ENCODE measurements around the gene MSRB1.
"Not testable (repeated sequence)": the region's sequence is repeated elsewhere in the genome, so short reads cannot be mapped to it uniquely, and the experiment has no call there.

Gene MSRB1

DNA sequence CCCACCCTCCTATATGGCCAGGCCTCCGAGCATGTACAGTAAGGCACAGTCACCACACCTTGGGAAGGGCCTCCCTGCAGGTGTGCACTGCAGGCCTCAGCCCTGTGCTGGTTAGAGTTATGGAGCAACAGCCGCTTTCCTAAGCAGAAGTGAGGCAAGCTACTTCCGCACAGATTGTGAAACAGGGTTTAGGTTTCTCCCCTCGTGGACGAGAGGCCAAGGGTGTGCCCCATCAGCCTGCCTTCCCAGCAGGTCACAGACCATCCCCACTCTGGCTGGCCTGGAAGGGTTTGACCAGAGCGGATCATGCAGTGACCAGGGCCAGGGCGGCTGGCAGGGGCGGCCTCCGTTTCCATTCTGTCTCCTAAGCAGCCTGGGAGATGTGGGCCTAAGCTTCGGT is 4.7 kb downstream of the MSRB1 start:
- DNase-seq = peak; percentile 39

DNA sequence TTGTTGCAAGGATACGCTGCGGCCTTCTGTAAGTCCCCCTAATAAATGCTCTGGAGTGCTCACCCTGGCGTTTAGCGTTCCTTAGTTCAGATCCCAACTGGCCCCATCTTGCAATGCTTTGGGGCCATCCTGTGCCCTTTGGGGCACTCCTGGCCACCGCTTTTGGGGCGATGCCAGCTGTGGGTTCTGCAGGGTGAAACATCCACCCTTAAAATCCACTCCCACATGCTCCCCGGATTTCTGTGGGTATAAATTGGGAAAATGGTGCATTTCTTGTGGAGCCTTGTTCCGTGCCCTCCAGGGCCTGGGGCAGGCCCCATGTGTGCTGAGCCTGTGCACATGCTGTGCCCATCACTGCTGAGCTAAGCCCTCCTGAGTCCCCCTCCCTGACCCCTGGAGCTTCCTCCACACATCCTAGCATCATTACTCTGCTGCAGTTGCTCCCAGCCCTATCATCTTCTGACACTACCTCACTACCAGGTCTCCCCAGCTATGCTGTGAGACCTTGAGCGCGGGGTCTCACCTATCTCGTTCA is 6.0 kb downstream of the MSRB1 start:
- DNase-seq = no peak

- peak; percentile 47 for DNase-seq
These were observed 9.8 kb downstream of the MSRB1 start for GRCh38 chr16:1933097-1933661.

DNA sequence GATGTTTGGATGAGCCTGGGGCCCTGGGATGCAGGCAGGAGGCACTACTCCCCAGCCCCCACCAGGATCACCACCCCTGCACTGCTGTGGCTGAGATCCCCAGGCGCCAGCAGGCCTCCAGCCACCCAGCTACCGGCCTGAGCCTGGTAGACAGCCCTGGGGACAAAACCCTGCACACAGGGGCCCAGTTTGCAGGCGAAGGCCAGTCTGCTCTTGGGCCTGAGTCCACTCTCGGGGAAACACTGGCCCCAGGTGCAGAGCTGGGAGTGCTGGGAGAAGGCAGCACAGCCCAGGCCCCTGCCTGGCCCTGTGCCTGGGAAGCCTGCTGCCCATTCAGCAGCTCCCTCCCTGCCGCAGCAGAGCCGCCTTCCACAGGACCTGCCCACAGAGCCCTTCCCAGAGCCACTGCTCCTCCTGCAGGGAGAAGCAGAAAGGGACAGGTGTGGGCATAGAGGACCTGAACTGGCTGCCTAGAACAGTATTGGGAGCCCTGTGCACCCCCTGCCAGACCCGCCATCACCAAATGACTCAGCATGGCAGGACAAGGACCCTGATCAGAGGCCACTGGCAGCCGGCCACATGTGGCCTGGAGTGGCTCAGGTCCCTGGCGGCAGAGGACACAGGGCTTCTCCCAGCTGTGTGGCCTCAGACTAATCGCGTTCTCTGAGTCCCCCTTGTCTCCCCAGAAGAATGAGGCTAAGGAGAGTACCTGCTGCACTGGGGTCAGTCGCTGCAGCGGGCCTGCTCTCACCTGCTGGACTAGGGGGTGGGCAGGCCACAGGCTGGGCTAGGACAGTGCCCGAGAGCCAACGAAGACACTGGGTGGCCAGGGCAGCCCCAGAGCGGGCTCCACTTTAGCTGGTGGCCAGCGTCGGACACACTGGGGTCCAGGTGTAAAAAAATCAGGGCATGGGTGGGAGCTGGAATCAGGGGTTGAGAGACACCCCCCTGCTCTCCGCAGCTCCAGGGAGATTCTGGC is 10.7 kb downstream of the MSRB1 start:
- DNase-seq = peak; percentile 86

GRCh38 chr16:1930338-1930720 is 12.7 kb downstream of the MSRB1 start:
- no peak for DNase-seq

DNA sequence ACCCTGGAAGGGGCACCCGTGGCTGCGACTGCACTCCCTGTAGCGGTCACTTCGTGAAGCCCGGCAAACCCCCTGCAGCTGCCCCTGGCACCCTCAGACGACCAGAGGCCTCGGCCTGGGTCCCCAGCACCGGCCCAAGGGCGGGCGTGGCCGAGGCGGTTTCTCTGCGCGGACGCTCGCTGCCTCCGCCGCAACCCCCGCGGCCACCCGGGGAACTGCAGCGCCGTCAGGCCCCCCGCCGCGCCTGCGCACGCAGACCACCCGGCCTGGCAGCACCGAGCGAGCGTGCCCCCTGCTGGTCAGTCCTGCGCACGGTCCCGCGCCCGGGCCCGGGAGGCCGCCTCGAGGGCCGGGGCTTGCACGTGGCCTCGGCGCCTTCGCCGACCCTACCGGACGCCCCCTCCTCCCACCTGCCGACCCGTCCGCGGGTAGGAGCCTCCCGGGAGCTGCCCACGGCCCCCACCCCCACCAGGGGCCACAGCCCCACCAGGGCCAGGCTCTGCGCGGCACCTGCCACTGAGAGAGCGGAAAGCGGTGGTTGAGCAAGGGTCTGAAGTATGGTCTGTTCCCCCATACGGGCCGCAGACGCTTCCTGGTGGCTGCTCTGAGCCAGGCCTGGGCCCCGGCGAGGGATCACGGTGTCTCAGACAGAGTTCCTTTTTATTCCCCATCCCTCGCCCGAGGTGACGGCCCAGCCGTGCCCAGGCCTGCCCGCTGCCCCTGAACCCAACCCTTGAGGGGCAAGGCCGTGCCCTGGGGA is 13.2 kb downstream of the MSRB1 start:
- peak; percentile 90 for DNase-seq

- DNase-seq = no peak
These were observed 13.9 kb downstream of the MSRB1 start for GRCh38 chr16:1929105-1929504.

DNA sequence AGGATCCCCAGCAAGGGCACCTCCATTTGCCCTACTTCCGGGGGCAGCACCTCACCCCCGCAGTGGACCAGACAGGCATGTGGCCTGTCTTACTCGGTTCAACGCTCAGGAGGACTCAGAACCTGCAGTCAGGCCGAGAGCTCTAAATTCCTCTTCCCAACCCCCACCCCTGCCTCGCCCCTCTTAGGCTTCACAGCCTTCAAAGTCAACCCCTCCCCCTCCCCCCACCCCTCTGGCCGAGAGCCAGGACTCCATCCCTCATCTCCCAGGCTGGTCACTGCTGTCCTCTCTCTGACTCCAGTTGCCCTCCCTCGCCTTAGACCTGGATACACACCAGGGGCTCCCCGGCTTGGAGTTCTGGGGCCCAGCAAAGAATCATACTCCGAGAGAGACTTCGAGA is 16.7 kb downstream of the MSRB1 start:
- DNase-seq = no peak

DNA sequence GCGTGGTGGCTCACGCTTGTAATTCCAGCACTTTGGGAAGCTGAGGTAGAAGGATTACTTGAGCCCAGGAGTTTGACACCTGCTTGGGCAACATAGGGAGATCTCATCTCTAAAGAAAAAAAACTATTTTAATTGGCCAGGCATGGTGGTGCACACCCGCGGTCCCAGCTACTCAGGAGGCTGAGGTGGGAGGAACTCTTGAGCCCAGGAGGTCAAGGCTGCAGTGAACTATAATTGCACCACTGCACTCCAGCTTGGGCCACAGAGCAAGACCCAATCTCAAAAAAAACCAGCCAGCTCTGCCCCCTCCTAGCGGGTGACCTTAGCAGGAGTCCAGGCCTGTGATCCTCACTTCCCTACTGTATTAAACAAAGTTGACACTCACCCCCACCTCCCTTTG is 18.9 kb downstream of the MSRB1 start:
- DNase-seq = no peak

DNA sequence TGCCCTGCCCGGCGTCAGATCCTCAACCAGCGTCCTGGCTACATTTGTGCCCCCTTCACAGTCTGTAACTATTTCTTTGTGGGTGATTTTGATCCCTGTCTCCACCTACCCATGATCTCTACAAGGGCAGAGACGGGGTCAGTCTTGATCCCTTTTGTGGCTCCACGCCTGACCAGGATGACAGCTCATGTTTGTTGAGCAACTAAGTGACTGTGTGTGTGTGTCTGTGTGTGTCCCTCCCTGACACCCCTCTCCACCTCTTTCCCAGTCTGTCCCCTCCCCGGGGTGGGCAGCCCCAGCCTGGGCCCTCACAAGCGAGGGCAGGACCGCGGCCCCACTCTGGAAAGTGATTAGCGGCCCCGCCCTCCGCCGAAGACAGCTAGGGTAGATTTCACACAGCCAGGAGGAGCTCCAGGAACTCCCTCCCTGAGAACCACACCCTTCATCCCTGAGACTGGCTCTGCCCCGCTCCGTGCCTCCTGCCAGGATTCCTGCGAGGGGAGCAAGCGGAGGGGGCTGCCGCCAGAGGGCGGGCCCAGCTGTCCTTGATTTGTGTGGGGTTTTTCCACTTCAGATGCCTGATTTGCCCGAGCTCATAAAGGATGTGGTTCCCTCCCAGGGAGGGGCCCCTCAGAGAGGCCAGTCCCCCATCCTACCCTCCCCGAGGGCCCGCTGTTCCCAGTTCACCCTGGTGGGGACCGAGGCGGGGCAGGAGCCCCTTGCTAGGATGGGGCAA is 19.5 kb downstream of the MSRB1 start:
- peak; percentile 93 for DNase-seq

- no peak for DNase-seq
These were observed 20.6 kb downstream of the MSRB1 start for GRCh38 chr16:1922357-1922756.

GRCh38 chr16:1920727-1921171 is 22.2 kb downstream of the MSRB1 start:
- peak; percentile 74 for DNase-seq

GRCh38 chr16:1920122-1920521 is 22.9 kb downstream of the MSRB1 start:
- DNase-seq = not testable (repeated sequence)

DNA sequence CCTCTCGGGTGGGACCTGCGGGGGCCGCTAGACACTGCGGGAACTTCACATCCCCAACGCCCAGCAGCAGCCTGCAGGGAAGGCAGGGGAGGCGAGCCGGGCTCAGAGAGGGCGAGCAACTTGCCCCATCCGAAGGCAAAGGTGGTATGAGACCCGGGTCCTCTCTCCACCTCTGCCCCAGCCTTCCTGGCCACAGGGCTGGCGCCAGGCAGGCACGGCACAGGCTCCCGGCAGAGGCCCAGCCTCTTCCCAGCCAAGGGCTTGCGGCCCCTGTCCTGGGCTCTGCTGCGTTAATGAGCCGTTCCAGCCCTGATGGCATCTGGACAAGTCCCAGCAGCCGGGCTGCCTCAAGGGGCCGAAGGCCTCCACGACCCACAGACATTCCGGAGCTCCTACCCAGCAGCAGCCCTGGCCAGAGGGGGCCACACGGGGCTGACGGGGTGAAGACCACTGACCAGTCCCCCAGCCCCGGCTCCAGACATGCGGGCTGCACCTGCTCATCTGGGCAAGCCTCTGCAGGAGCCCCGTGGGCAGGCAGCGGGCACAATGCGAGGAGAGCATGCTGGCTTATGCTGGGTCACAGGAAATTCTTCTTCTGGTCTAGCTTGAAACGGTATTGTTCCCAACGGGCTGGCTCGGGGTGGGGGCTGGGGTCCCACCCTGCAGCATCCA is 23.5 kb downstream of the MSRB1 start:
- no peak for DNase-seq

- no peak for DNase-seq
These were observed 24.4 kb downstream of the MSRB1 start, which contains the start of gene HS3ST6 for GRCh38 chr16:1918351-1919326. TSS of gene HS3ST6 (minus strand) at chr16:1918415. CDS start at chr16:1918323, 92 bp downstream.

- DNase-seq = no peak
These were observed 25.2 kb downstream of the MSRB1 start for GRCh38 chr16:1917665-1918350.

DNA sequence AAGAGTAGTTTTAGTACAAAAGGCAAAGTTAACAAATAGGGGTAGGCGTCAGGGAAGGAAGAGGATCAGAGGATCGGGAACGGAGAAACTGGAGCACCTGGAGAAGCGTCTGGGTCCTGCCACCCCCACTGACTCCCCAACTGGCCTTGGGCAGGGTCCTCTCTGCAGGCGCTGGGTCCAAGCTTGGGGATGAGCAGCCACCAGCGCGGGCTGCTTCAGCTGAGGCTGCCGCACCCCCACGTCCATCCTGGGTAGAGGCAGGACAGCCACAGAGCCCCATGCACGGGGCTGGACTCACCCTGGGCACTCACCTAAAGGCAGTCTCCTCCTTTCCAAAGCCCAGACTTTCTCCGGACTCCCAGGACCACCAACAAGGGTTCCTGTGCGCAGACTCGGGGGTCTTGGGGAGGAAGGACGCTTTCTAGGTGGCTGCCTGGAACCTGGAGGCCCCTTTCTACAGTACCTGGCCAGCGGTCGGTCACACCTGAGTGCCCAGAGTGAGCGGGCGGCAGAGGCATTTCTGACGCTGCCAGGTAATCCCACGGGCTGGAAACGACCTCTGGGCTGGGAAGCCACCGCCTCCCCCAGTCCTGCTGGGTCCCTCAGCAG is 25.8 kb downstream of the MSRB1 start:
- no peak for DNase-seq

- no peak for DNase-seq
These were observed 26.4 kb downstream of the MSRB1 start for GRCh38 chr16:1916640-1916990.
